H1 (cell line): ENCODE measurements around the gene PDZD2. TPM values are rescaled to one million over a fixed set of nuclear protein-coding genes. Genes with fewer than 3 reads are reported as not detected.

ENCODE experiments used
- CTCF ChIA-PET: fragments of 300-600 bp; sonication (Branson Sonifier 250); formaldehyde crosslinking; loops from one replicate; lab custom pipeline; 2021; ENCODE audit not compliant: partially characterized antibody; lab: Charles Lee
- POLR2A ChIA-PET: fragments of 300-600 bp; sonication (Branson Sonifier 250); formaldehyde crosslinking; loops from one replicate; lab custom pipeline; 2021; ENCODE audit warnings: inconsistent platforms; ENCODE audit not compliant: partially characterized antibody; lab: Charles Lee
- DNase-seq, 2 experiments: peaks; one replicate each; pipeline versions ENCODE4 v3.0.0 to v3.0.0-alpha.2; 2010 to 2022; ENCODE audit warnings: low spot score in 2 of 2, low read depth in 1 of 2, mixed read lengths in 1 of 2
- FAIRE-seq: peaks from 2 replicates; lab custom pipeline; 2011; peaks lifted over from hg19 to GRCh38; lab: Jason Lieb, UNC
- H2AFZ ChIP-seq: 2 replicates; pipeline ENCODE4 v1.8.1; 2012; ENCODE audit warnings: low read length, inconsistent platforms
- H2AK5ac ChIP-seq: 2 replicates; pipeline ENCODE4 v1.6.1; 2013; ENCODE audit warnings: low read depth, low read length
- H2BK120ac ChIP-seq: replicated peaks from 2 replicates; pipeline ENCODE3; 2013; ENCODE audit warnings: low read depth, low read length, inconsistent platforms
- H2BK12ac ChIP-seq: 2 replicates; pipeline ENCODE4 v1.6.1; 2013; ENCODE audit warnings: low read depth, low read length
- H2BK15ac ChIP-seq: 2 replicates; pipeline ENCODE4 v1.6.1; 2013; ENCODE audit warnings: low read length
- H2BK20ac ChIP-seq: 2 replicates; pipeline ENCODE4 v1.6.1; 2013; ENCODE audit warnings: low read length
- H2BK5ac ChIP-seq: 2 replicates; pipeline ENCODE4 v1.6.1; 2013; ENCODE audit warnings: low read depth, low read length
- H3K14ac ChIP-seq: 2 replicates; pipeline ENCODE4 v1.6.1; 2013; ENCODE audit warnings: inconsistent platforms; ENCODE audit not compliant: insufficient read length
- H3K18ac ChIP-seq: 2 replicates; pipeline ENCODE4 v1.6.1; 2013; ENCODE audit warnings: low read length; ENCODE audit errors: extremely low read depth
- H3K23ac ChIP-seq: 2 replicates; pipeline ENCODE4 v1.6.1; 2013; ENCODE audit warnings: inconsistent platforms; ENCODE audit not compliant: insufficient read length
- H3K23me2 ChIP-seq: 2 replicates; pipeline ENCODE4 v1.6.1; 2013; ENCODE audit warnings: low read depth, low read length
- H3K27ac ChIP-seq: 2 replicates; pipeline ENCODE4 v1.6.1; 2011; ENCODE audit warnings: low read depth, low read length, inconsistent platforms
- H3K27me3 ChIP-seq, 4 experiments: replicated peaks in 1 of 4; 1 replicate in 1 of 4; 2 replicates in 3 of 4; pipeline versions ENCODE4 v1.6.1 to v1.8.1; 2011 to 2013; ENCODE audit warnings: low read length in 3 of 4, mild to moderate bottlenecking in 3 of 4, inconsistent platforms in 2 of 4, mixed read lengths in 2 of 4, moderate library complexity in 1 of 4; ENCODE audit not compliant: control insufficient read depth in 3 of 4, insufficient read depth in 3 of 4; ENCODE audit errors: extremely low read depth in 1 of 4
- H3K36me3 ChIP-seq, 4 experiments: 2 replicates each; pipeline versions ENCODE4 v1.6.1 to v1.8.1; 2011 to 2013; ENCODE audit warnings: mild to moderate bottlenecking in 4 of 4, low read length in 3 of 4, moderate library complexity in 2 of 4, control low read depth in 1 of 4, inconsistent platforms in 1 of 4; ENCODE audit not compliant: insufficient read depth in 4 of 4, control insufficient read depth in 2 of 4
- H3K4ac ChIP-seq: replicated peaks from 2 replicates; pipeline ENCODE3; 2013; ENCODE audit warnings: low read length, low read depth, mixed read lengths, inconsistent platforms; ENCODE audit not compliant: insufficient read length
- H3K4me1 ChIP-seq, 4 experiments: replicated peaks in 1 of 4; 1 replicate in 1 of 4; 2 replicates in 3 of 4; pipeline versions ENCODE4 v1.6.1 to v1.8.1; 2011 to 2013; ENCODE audit warnings: low read length in 3 of 4, inconsistent platforms in 2 of 4, mixed read lengths in 1 of 4; ENCODE audit not compliant: insufficient read depth in 4 of 4, control insufficient read depth in 3 of 4
- H3K4me2 ChIP-seq, 2 experiments: 2 replicates each; pipeline versions ENCODE4 v1.6.1 to v1.8.1; 2011 to 2013; ENCODE audit warnings: low read depth in 2 of 2, low read length in 2 of 2, control low read depth in 1 of 2, inconsistent platforms in 1 of 2, mild to moderate bottlenecking in 1 of 2; ENCODE audit not compliant: insufficient read depth in 1 of 2
- H3K4me3 ChIP-seq, 4 experiments: fragments of 200-600, 300-600 bp in 1 of 4; sonication (generic), shearing (Covaris generic), sonication (Bioruptor Twin) in 1 of 4; 2 replicates each; pipeline versions ENCODE4 v1.5.1 to v1.8.1; 2011 to 2016; ENCODE audit warnings: low read length in 4 of 4, low read depth in 3 of 4, control low read depth in 2 of 4, inconsistent platforms in 2 of 4, mild to moderate bottlenecking in 2 of 4, mixed read lengths in 1 of 4, moderate library complexity in 1 of 4; ENCODE audit not compliant: insufficient read depth in 2 of 4; ENCODE audit errors: extremely low read depth in 1 of 4
- H3K56ac ChIP-seq: replicated peaks from 2 replicates; pipeline ENCODE3; 2013; ENCODE audit warnings: low read depth, mild to moderate bottlenecking, mixed read lengths, low read length, inconsistent platforms; ENCODE audit not compliant: insufficient read length
- H3K79me1 ChIP-seq: 2 replicates; pipeline ENCODE4 v1.6.1; 2013; ENCODE audit warnings: low read depth, low read length, control low read depth
- H3K79me2 ChIP-seq, 2 experiments: 2 replicates each; pipeline versions ENCODE4 v1.6.1 to v1.8.1; 2012 to 2013; ENCODE audit warnings: low read length in 2 of 2, mild to moderate bottlenecking in 2 of 2, inconsistent platforms in 1 of 2; ENCODE audit not compliant: insufficient read depth in 2 of 2, control insufficient read depth in 1 of 2
- H3K9ac ChIP-seq, 4 experiments: replicated peaks in 1 of 4; 1 replicate in 1 of 4; 2 replicates in 3 of 4; pipeline versions ENCODE4 v1.6.1 to v1.8.1; 2011 to 2013; ENCODE audit warnings: low read depth in 3 of 4, low read length in 3 of 4, control low read depth in 2 of 4, mild to moderate bottlenecking in 2 of 4, moderate library complexity in 2 of 4, inconsistent platforms in 1 of 4; ENCODE audit errors: extremely low read depth in 1 of 4
- H3K9me3 ChIP-seq, 2 experiments: 2 replicates each; pipeline versions ENCODE4 v1.6.1 to v1.8.1; 2012 to 2013; ENCODE audit warnings: mild to moderate bottlenecking in 2 of 2, moderate library complexity in 2 of 2, control low read depth in 1 of 2, inconsistent platforms in 1 of 2, low read depth in 1 of 2, low read length in 1 of 2, mixed read lengths in 1 of 2; ENCODE audit not compliant: insufficient read depth in 2 of 2
- H4K20me1 ChIP-seq, 2 experiments: replicated peaks in 1 of 2; 2 replicates each; pipeline versions ENCODE3 to v1.8.1; 2011 to 2013; ENCODE audit warnings: inconsistent platforms in 2 of 2, low read length in 2 of 2, mild to moderate bottlenecking in 1 of 2; ENCODE audit not compliant: insufficient read depth in 2 of 2, control insufficient read depth in 1 of 2
- H4K5ac ChIP-seq: 2 replicates; pipeline ENCODE4 v1.6.1; 2013; ENCODE audit warnings: low read length, low read depth, mixed read lengths, inconsistent platforms; ENCODE audit not compliant: insufficient read length
- H4K8ac ChIP-seq: 2 replicates; pipeline ENCODE4 v1.8.0; 2013; ENCODE audit warnings: mild to moderate bottlenecking, moderate library complexity, low read length, inconsistent platforms; ENCODE audit not compliant: insufficient read depth; ENCODE audit errors: extremely low read depth
- H4K91ac ChIP-seq: replicated peaks from 2 replicates; pipeline ENCODE3; 2013; ENCODE audit warnings: low read length, mixed read lengths, inconsistent platforms; ENCODE audit not compliant: insufficient read length
- CHD1 ChIP-seq: IDR thresholded peaks from 2 replicates; pipeline ENCODE4 v1.6.1; 2012; ENCODE audit warnings: low read depth, low read length, improper control_type of control experiment
- JUND ChIP-seq: IDR thresholded peaks from 2 replicates; pipeline ENCODE4 v1.6.1; 2011; ENCODE audit warnings: mild to moderate bottlenecking, improper control_type of control experiment, low read length
- KDM5A ChIP-seq: fragments of 200-600 bp; IDR thresholded peaks from 2 replicates; pipeline ENCODE4 v1.7.1; 2012; ENCODE audit warnings: mild to moderate bottlenecking, low read length, inconsistent platforms, mixed read lengths
- MAFK ChIP-seq: IDR thresholded peaks from 2 replicates; pipeline ENCODE4 v1.6.1; 2012; ENCODE audit warnings: low read depth, mild to moderate bottlenecking, improper control_type of control experiment, low read length
- RNF2 ChIP-seq: fragments of 200-900, 300-1000 bp; sonication (generic); IDR thresholded peaks from 2 replicates; pipeline ENCODE4 v1.7.1; 2016; ENCODE audit warnings: borderline replicate concordance, low read depth, mild to moderate bottlenecking, antibody characterized with exemption, low read length; ENCODE audit not compliant: poor library complexity, severe bottlenecking; ENCODE audit errors: missing control alignments
- TAF7 ChIP-seq: optimal IDR thresholded peaks from 2 replicates; pipeline ENCODE3; 2011; ENCODE audit warnings: low read depth, mild to moderate bottlenecking, inconsistent platforms, low read length, moderate library complexity, borderline replicate concordance
- WGBS, 2 experiments: shearing (Covaris generic) in 1 of 2; methylation state at CpG; one replicate each; pipeline versions ENCODE4 v1.1.6 to v1.1.7; 2013 to 2015; ENCODE audit warnings: low lambda C conversion rate in 2 of 2, mixed read lengths in 2 of 2, inconsistent platforms in 1 of 2, low coverage in 1 of 2, missing lambda C conversion rate in 1 of 2; ENCODE audit not compliant: insufficient replicate concordance in 2 of 2, insufficient coverage in 1 of 2, insufficient read length in 1 of 2; ENCODE audit errors: extremely low coverage in 1 of 2, missing lambda C conversion rate in 1 of 2; 5-methylcytosine and 5-hydroxymethylcytosine counted together
- polyA plus RNA-seq, 7 experiments: library from polyadenylated mRNA; depleted of rRNA in 3 of 7; stranded (reverse) in 5 of 7; unstranded in 2 of 7; fragments of >200 nt in 5 of 7; fragments of 200-250 nt in 2 of 7; gene quantifications; 1 replicate in 5 of 7; 2 replicates in 1 of 7; 4 replicates in 1 of 7; pipeline versions ENCODE4 v1.2.1 to v1.2.3, GENCODE V29; 2011 to 2013; ENCODE audit warnings: missing spikeins in 2 of 7, mixed read lengths in 2 of 7
- total RNA-seq: library from RNA; stranded (reverse); fragmentation: NEBNext Ultra II Directional; extraction: Animal tissue kit (Norgen Biotek cat#: 25700); gene quantifications from 2 replicates; pipeline ENCODE4 v1.2.1, GENCODE V29; 2021

Gene PDZD2
- total and polyA plus RNA-seq, 2 of the 8 experiments (the other 6 are each of a cell fraction or from before 2014, with no cell fraction given) = 1.2 to 6.8 TPM

DNA sequence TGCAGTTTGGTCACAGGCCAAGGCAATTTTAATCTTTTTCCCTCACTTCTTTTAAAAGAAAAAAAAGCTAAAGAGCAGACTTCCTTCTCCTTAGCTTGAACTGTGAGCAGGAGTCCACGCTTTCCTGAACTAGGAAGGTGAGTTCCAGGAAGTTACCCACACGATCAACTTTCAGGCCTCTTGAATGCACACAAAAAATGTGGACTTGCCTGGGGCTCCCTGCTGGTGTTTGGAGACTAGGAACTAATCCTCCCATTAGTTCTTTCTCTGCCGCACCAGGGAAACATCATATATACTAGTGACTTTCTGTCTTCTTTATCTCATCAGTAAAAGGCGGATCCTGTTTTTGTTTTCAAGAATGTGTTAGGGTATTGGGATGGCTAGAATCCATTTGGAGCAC lies 295.2 kb downstream of the PDZD2 start:
- WGBS, 2 experiments = 83% methylated on average over 4 of the region's 4 CpGs; no CpG with 5 or more reads in 1 of the 2 experiments
- Histone ChIP-seq H4K8ac (no peak overlapping the region), H3K18ac (no peak overlapping the region), H2BK12ac (no peak overlapping the region), H2BK20ac (no peak overlapping the region), H4K20me1 (no peaks in the 10 kb centered on the region), H3K4ac (no peak overlapping the region), H3K9ac (no peak overlapping the region), H2AFZ (no peak overlapping the region), H2BK120ac (no peak overlapping the region), H3K36me3 (no peaks in the 10 kb centered on the region), H4K91ac (no peak overlapping the region), H3K79me2 (no peaks in the 10 kb centered on the region), H3K14ac (no peak overlapping the region), H2BK5ac (no peak overlapping the region), H3K4me2 (no peak overlapping the region), H4K5ac (no peak overlapping the region), H3K9me3 (no peaks in the 10 kb centered on the region), H3K79me1 (no peaks in the 10 kb centered on the region), H3K27me3 (no peaks in the 10 kb centered on the region), H3K23ac (no peak overlapping the region), H3K4me1 (no peaks in the 10 kb centered on the region; a peak in 1 of 7 replicates), H3K4me3 (no peak overlapping the region), H2BK15ac (no peak overlapping the region), H2AK5ac (no peak overlapping the region), H3K23me2 (no peaks in the 10 kb centered on the region), H3K27ac (no peak overlapping the region), H3K56ac (no peak overlapping the region)
- ChIA-PET CTCF (interaction anchor here (0.8 to 2.5 kb wide), 7 partner anchors 11 to 140 kb away, joined by 3 to 8 read pairs (median 3); no protein-coding TSS in a partner anchor), POLR2A (no interaction called here)
- DNase-seq (no peak), FAIRE-seq (no peak)
- no peak for TF ChIP-seq KDM5A
- no peak for TF ChIP-seq TAF7
- no peak for TF ChIP-seq JUND
- TF ChIP-seq RNF2 = no peak
- TF ChIP-seq MAFK = no peak
- TF ChIP-seq CHD1 = no peak
